OCI-LY3 (cell line): ENCODE results near the gene LDB3.

Source experiments
- CTCF ChIP-seq: fragments of 200-600, 300-600 bp; sonication (generic); IDR thresholded peaks from 2 replicates; pipeline ENCODE4 v1.5.1; 2014; ENCODE audit warnings: antibody characterized with exemption, low read length, low read depth
- EZH2phosphoT487 ChIP-seq: fragments of 200-600 bp; shearing (Covaris generic); IDR thresholded peaks from 2 replicates; pipeline ENCODE4 v1.6.1; 2018; ENCODE audit warnings: antibody characterized with exemption, mixed run types, low read depth

- no peak for TF ChIP-seq CTCF
- no peak for TF ChIP-seq EZH2phosphoT487
Measured at GRCh38 chr10:86715836-86716235, 47.5 kb downstream of the LDB3 start.
